Activated CD8-positive, alpha-beta memory T cell treated with anti-CD3 and anti-CD28 coated beads for 1 hour (primary cell): ENCODE results near the gene KRT83.

Experiments
- DNase-seq, 2 donors: peaks; one replicate each; pipeline ENCODE4 v3.0.0-alpha.2; 2020; ENCODE audit warnings: low read depth in 1 of 2; ENCODE audit errors: extremely low read depth in 1 of 2

KRT83 gene

GRCh38 chr12:52268212-52268611, 53.0 kb downstream of the KRT83 start:
- no peak for DNase-seq

GRCh38 chr12:52267699-52268098, 53.5 kb downstream of the KRT83 start:
- DNase-seq = no peak

GRCh38 chr12:52267266-52267665, 53.9 kb downstream of the KRT83 start:
- DNase-seq = no peak

- DNase-seq = no peak
Observed at GRCh38 chr12:52266514-52266913, 54.7 kb downstream of the KRT83 start.

GRCh38 chr12:52264435-52264825, 56.8 kb downstream of the KRT83 start:
- no peak for DNase-seq
